NCI-H1930 (cell line): ENCODE results near the gene TNFRSF8.
A peak's percentile ranks its signal among the peaks of the same experiment; 100 is the strongest.
"Not testable (repeated sequence)": the region's sequence is repeated elsewhere in the genome, so short reads cannot be mapped to it uniquely, and the experiment has no call there.

Source experiments
- DNase-seq, 2 experiments: peaks; one replicate each; lab custom pipeline; 2025; lab: John Stamatoyannopoulos, UW

Gene TNFRSF8

GRCh38 chr1:12038356-12039163 is 24.5 kb upstream of the TNFRSF8 start:
- DNase-seq, result no peak

- DNase-seq, result no peak
Measured at GRCh38 chr1:12039164-12039525, 24.0 kb upstream of the TNFRSF8 start.

- DNase-seq, result not testable (repeated sequence)
Measured at GRCh38 chr1:12039824-12040456, 23.2 kb upstream of the TNFRSF8 start.

GRCh38 chr1:12040457-12041051 is 22.5 kb upstream of the TNFRSF8 start:
- DNase-seq, result no peak

DNA sequence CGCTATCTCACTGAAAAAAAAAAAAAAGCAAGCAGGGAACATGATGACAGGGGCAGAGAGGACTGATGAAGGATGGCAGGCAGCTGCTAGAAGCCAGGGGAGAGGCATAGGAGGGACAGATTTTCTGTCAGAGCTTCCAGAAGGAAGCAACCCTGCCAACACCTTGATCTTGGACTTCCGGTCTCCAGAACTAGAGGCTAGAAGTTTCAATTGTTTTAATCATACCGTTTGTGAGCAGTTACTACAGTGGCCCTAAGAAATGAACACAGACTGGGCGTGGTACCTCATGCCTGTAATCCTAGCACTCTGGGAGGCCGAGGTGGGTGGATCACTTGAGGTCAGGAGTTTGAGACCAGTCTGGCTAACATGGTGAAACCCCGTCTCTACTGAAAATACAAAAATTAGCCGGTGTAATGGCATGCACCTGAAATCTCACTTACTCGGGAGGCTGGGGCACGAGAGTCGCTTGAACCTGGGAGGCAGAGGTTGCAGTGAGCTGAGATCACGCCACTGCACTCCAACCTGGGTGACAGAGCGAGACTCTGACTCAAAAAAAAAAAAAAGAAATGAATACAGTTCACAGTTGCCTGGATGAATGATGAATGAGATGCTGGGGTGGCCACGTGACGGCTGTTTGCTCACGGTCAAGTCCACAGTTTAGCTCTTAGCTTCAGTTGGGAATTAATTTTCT is 18.8 kb upstream of the TNFRSF8 start:
- DNase-seq, result not testable (repeated sequence)

GRCh38 chr1:12046749-12047119 is 16.4 kb upstream of the TNFRSF8 start:
- no peak for DNase-seq

GRCh38 chr1:12047120-12047876 is 15.8 kb upstream of the TNFRSF8 start:
- no peak for DNase-seq

DNA sequence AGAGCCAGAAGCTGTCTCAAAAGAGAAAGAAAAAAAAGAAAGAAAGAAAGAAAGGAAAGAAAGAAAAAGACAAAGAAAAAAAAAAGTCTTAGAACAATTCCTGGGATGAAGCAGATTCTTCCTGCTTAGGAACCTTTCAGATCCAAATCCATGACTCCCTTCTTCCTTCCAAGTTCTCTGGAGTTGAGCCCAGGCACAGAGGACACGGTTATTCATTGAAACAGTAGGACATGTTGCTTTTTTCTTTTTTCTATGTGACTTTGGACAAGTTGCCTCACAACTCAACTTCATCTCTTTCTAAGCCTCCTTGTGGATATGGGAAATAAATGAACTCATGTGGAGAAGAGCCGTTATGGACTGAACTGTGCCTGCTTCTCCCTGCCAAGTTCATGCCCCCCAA is 14.7 kb upstream of the TNFRSF8 start:
- no peak for DNase-seq

DNA sequence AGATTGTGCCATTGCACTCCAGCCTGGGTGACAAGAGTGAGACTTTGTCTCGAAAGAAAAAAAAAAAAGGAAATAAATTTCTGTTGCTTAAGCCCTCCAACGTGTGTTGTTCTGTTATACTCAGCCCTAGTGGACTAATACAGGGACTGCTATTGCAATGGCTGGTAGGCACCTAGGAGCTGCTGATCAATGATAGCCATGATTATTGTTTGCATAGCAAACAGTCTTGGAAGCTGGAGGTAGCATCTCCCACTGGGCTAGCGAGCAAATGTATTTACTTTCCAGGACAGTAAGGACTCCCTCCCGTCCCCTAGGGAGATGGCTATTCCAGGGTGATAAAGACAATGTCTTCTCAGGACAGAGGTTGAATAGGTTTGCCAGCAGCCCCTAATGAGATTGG is 13.5 kb upstream of the TNFRSF8 start:
- peak; percentile 7 to 10 for DNase-seq

- DNase-seq, result no peak
Measured at GRCh38 chr1:12051361-12051760, 11.7 kb upstream of the TNFRSF8 start.

- no peak for DNase-seq
Measured at GRCh38 chr1:12052008-12052573, 11.0 kb upstream of the TNFRSF8 start.

GRCh38 chr1:12052997-12053686 is 10.0 kb upstream of the TNFRSF8 start:
- DNase-seq, result no peak

DNA sequence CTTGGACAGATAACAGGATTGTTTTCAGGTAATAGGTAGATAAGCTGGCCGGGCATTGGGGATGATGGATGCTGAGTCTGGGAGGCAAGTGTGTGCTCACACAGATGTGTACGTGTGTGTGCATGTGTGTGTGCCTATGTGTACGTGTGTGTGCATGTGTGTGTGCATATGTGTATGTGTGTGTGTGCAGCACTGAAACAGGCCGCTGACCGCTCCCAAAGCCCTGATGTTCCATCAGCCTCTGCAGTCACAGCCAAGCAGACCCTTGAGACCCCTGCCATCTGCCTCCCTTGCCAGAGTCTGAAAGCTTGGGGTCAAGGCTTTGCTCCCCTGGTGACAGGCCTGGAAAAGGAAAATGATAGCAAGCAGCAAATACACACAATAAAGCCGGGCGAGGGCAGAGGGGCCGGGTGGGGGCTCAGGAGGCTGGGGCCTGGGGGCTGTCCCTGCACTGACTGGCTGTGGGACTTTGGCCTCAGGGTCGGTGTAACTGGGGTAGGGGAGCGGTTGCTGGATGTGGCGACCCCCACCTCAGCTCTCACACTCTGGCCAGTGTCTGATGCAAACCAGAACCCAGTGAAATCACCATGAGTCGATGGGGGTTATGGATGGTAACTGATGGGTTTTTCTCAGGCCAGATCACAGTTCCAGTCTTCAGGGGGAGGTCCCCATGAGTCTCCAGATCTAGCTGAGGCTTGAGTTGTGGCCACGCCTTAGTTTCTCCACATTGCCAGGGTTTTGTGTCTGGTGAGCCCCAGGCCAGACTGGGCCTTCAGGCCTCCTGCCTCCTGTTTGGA is 9.2 kb upstream of the TNFRSF8 start:
- no peak for DNase-seq

GRCh38 chr1:12055259-12055658 is 7.8 kb upstream of the TNFRSF8 start:
- no peak for DNase-seq

DNA sequence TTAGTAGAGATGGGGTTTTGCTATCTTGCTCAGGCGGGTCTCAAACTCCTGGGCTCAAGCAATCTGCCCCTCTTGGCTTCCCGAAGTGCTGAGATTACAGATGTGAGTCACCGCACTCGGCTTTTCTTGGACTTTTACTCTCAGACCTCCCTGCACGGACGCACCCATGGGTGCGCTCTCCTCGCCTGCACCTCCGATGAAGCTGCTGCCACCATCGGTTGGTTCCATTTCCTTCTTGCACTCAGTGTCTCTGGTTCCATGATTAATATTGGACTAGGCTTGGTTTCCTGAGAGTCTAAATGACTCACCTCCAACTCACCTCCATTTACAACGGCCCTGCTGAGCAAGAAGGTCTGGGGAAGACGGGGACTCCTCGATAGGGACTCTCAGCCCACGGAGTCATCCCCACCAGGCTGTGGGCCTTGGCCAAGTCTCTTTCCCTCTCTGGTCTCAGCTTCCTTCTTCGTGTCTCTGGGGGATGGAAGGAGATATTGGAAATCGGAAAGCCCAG is 6.7 kb upstream of the TNFRSF8 start:
- no peak for DNase-seq

GRCh38 chr1:12057382-12057781 is 5.7 kb upstream of the TNFRSF8 start:
- no peak for DNase-seq

GRCh38 chr1:12057940-12058687 is 5.0 kb upstream of the TNFRSF8 start:
- no peak for DNase-seq

DNA sequence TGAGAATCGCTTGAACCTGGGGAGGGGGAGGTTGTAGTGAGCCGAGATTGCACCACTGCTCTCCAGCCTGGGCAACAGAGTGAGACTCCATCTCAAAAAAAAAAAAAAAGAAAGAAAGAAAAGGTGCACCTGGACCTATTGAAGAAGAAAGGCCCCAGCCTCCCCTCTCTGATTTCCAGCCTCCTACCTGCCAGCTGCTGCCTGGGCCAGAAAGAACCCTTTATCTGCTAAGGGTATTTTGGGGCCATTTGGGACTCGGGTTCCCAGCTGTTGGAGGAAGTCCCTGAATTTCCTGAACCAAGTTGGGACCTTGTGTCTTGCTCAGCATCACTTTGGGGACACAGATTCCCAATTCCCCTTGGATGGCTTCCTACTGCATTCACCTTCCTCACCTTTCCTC is 3.9 kb upstream of the TNFRSF8 start:
- no peak for DNase-seq

DNA sequence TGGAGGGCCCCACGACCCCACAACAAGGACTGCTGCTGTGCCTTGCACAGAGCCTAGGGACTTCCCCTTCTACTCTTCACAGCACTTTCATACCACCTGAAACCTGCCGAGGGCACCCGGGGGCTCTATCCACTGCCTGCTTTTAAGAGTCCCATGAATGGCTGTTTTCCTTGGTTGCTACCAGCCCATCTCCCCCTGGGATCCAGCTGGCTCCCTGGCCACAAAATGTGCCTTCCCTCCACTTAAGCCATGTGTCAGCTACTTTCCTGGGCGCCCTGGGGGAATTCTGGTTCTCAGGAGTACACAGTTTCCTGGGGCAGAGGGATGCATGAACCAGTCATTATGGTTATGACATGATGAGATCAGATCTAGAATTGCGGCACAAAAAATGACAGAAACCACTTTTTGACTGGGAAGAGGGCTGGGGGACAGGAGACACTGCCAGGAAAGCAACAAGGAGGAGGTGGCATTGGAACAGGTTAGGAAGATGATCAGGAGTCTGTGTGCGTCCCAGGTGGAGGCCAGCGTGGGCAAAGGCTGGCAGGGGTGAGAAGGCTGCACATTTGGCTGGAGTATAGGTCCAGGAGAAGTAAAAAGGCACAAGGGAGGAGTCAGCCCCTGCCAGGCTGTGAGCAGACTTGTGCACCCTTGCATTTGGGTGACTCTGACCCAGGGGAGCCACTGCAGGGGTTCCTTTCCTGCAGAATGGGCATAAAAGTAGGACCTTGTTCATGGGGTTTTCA is 3.2 kb upstream of the TNFRSF8 start:
- DNase-seq, result no peak
